Stimulated activated CD8-positive, alpha-beta memory T cell treated with anti-CD3 and anti-CD28 coated beads, Interleukin-2, amount 100 ng/mL, for 1 hour (primary cell): Measurements from ENCODE around the gene MSTN.

ENCODE experiments used
- DNase-seq, 2 donors: peaks; one replicate each; pipeline ENCODE4 v3.0.0-alpha.2; 2020; ENCODE audit warnings: low read depth in 2 of 2

MSTN gene

GRCh38 chr2:190062601-190063000 is at the start of gene MSTN:
Gene MSTN, minus strand, starts transcription at chr2:190062729. Its CDS starts 133 bp downstream, at chr2:190062596.
- no peak for DNase-seq

GRCh38 chr2:190111166-190111565 is 48.6 kb upstream of the MSTN start:
- no peak for DNase-seq

DNA sequence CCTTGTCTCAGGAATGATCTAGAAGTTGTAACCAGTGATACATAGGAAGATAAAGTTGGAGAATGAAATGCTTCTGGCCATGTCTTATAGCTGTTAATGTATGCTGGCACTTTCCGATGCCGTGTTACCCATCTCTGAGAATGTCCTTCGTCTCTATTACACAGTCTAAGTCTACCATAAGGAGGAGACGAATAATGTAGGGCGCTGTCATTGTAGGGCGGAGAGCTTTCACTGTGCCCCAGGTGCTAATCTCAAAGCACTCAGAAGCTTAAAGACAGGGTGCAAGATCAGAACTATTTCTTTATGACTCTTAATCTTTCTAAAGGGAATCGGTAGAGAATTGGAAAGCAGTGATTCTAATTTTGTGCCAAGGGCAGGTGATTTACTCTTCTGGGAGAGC is 48.2 kb upstream of the MSTN start:
- DNase-seq = no peak

GRCh38 chr2:190110131-190110530 is 47.6 kb upstream of the MSTN start:
- DNase-seq = no peak

- DNase-seq = no peak
Observed at GRCh38 chr2:190107409-190107808, 44.9 kb upstream of the MSTN start.

- DNase-seq = no peak
Observed at GRCh38 chr2:190106783-190107182, 44.3 kb upstream of the MSTN start.

- no peak for DNase-seq
Observed at GRCh38 chr2:190105554-190105953, 43.0 kb upstream of the MSTN start.

DNA sequence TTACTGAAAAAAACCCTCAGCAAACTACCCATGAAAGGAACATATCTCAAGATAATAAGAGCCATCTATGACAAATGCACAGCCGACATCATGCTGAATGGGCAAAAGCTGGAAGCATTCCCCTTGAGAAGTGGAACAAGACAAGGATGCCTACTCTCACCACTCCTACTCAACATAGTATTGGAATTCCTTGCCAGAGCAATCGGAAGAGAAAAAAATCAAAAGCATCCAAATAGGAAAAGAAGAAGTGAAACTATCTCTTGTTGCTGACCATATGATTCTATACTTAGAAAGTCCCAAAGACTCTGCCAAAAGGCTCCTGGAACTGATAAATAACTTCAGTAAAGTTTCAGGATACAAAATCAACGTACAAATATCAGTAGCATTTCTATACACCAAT is 40.6 kb upstream of the MSTN start:
- DNase-seq = no peak

- DNase-seq = no peak
Observed at GRCh38 chr2:190099890-190100697, 37.6 kb upstream of the MSTN start.

DNA sequence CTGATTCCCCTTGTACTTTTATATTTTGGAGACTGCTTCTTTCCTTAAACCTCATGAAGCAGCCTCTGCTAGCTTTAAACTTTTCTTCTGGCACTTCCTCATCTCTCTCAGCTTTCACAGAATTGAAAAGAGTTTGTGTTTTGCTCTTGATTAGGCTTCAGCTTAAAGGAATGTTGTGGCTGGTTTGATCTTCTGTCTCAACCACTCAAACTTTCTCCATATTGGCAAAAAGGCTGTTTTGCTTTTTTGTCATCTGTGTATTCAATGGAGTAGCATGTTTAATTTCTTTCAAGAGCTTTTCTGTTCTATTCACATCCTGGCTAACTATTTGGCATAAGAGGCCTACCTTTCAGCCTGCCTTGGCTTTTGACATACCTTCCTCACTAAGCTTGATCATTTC is 36.3 kb upstream of the MSTN start:
- DNase-seq = no peak

GRCh38 chr2:190097115-190097514 is 34.6 kb upstream of the MSTN start:
- DNase-seq = no peak

DNA sequence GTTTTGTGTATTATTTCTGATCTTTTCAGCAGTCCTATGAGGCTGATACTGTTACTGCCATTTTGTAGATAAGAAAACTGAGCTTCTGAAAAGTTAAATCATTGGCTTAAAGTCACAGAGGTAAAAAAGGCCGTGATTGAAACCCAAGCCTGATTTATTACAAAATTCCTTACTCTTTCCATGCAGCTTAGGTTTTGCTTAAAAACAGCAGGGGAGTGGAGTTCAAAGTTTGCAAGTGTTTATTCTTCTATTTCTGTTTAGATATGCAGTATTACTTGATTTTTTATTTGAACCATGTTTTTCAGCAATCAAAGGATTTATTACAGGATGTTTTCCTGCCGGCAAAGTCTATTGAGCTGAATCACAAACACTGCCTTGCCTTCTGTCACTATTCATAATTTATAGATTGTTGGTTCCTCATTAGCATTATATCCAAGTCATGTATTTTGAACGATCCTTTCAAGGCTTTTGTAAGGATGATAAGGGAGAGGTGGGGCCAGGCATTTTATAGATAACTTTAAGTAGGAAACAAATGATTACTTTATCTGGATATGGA is 31.9 kb upstream of the MSTN start:
- DNase-seq = no peak

DNA sequence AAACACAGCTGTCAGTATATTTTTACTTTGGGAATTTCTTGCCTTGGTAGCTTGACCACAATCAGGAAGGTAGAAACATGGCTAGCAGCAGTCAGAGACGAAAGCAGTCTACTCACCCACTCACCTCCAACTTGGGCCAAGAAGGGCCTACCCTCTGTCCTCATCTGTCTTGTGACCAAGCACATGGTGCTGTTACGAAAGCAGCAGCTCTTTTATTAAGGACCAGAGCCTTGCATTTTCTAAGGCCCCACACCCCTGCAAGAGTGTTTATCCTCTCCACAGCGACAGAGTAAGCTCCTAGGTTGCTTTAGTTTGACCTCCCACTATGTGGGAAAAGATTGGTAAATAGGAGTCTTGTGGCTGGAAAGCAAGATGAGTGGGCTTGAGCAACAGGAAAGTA is 31.3 kb upstream of the MSTN start:
- DNase-seq = no peak

DNA sequence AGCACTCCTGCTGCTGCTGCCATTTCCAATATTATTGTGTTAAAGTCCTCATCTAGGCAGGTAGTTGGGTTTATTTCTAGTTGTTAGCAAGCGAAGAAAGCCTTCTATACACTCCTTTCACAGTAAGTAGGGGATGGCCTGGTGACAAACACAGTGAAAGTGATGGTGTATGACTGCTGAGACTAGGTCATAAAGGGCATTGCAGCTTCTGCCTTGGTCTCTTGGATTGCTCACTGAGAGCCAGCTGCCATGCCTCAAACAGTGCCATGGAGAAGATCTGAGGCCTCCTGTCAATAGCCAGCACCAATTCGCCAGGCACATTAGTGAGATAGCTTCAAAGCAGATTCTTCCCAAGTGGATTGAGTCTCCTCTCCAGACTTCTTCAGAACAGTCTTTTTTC is 27.6 kb upstream of the MSTN start:
- no peak for DNase-seq

DNA sequence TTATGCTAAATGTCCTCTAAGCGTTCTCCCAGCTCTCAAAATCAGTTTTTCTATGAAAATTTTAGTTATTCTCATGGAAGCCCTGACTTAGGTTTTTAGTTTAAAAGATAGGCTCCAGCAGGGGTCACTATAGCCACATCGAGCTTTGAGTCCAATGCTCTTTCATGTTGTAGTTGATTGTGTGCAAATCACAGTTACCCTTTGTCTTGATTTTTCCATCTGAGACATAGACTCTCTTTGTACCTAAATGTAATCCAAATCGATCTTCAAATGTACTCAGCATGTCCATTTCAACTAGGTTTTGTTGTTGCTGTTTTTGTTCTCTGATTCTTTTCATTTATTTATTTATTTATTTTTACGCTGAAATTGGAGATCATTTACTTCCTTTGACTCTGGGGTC is 26.4 kb upstream of the MSTN start:
- DNase-seq = no peak

- no peak for DNase-seq
Observed at GRCh38 chr2:190084704-190085103, 22.2 kb upstream of the MSTN start.

DNA sequence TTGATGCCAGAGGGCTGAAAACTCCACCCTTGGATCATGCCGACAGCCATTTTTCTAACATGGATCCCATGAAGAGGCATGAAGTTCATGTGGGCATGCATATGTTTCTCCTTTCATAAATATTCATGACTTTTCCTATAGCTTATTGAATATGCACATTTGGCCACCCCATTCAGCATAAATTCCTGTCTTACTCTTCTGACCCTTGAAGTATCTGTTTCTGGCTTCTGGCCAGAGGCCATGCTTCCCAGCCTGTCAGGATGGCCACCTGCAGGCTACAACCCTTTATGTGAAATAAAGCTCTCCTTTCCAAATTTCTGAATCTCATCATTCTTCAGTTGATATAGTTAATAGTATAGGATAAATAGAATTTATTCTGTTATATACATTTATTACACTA is 19.6 kb upstream of the MSTN start:
- no peak for DNase-seq

DNA sequence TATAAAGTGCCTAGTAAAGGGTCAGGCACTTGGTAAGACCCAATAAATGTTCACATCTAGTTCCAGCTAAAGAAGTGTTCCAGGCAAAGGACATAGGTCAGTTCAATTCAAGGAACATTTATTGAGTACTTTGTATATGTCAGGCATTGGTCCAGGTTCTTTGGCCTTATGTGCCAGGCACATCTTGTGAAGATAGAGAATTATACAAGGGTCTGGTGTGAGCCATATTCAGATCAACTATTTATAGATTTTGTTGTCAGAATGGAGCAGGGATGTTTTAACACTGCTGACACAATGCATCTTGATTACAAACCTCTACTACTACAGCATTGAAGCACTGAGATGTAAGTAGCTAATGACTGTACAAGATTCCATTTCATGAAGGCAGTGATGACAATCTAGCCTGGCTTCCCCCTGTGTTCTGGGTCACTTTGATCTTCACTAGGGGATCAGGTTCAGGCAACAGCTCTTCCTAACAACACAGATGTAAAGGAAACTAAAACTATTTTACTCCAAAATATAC is 18.1 kb upstream of the MSTN start:
- no peak for DNase-seq

GRCh38 chr2:190079160-190079559 is 16.6 kb upstream of the MSTN start:
- no peak for DNase-seq

DNA sequence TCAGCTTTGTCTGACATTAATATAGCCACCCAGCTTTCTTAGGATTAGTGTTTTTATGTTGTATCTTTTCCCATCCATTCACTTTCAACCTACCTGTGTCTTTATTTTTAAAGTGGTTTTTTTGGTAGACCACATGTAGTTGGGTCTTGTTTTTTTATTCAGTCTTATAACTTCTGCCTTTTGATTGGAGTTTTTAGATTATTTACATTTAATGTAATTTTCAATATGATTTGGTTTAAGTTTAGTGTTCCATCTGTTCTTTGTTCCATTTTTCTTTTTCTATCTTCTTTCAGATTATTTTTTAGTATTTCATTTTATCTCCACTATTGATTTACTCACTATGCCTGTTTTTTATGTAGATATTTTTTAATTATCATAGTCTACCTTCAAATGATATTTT is 13.1 kb upstream of the MSTN start:
- DNase-seq = no peak

DNA sequence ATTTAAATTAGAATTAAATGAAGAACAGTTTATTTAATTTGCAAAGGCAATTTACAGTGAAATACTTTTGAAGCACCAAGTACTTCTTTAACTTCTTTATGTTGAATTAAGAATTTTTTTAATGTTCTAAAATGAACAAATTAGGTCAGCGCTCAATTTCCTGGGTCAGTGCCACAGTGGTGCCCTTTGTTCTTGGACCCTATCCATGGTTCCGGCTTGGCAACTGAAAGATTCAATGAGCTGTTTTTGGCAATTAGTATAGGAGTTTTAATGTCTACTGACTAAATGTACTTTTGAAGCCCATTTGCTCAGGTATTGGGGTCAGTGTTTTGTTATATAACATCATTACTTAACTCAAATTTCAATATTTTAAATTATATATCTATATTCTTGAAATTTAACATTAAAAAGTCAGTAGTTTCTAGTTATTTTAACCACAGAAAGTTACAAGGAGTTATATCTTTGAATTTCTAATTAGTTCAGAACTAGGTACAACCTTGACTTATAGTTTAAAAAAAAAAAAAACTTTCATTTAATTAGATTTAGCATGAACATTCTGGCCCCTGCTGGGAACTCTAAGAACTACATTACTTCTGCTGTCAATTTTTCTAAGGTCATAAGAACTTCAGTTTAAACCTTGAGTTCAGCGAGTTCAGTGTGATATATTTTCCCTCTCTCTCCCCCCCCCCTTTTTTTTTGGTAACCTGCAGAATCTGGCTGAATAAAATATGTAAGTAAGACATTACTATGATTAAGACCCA is 7.6 kb upstream of the MSTN start:
- DNase-seq = no peak

DNA sequence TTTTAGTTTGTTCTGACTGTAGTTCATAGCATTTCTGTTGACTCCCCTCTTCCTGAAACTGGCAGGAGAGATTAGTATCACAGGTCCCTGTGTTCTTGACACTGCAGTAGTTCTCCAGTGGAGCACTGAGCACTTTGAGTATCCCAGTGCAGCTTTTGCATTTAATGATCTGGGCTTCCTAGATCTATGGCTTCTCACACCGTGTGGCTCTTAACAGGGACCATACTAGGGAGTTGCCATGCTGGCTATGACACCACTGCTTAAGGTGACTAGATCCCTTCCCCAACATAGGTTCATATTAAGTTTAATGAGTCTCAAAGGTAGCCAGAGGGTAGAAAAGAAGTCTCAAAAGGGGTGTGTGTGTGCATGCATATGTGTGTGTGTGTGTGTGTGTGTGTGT is 6.2 kb upstream of the MSTN start:
- no peak for DNase-seq

GRCh38 chr2:190065839-190066238 is 3.3 kb upstream of the MSTN start:
- no peak for DNase-seq
